ENCODE data around the gene PANK1. TPM values are rescaled to one million over a fixed set of nuclear protein-coding genes. Genes with fewer than 3 reads are reported as not detected.

The PANK1 gene
- polyA plus RNA-seq, 1 of the 3 experiments (the other 2 are of a cell fraction): 4.2 TPM

DNA sequence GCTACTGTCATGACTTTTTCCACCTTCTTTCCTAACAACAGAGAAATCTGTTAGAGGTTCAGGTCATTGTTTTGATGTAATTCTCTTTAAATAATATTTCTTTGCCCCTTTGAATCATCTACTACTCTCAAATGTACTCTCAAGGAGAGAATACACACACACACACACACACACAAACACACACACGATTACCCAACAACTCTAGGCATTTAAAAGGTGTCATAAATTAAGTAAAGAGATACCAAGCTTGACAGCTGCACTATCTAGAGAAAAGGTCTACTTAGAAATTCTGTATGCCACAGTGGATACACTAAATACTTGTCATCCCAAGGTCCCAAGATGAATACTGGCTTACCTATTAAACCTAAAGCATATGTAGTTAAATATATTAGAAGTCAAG, 4.8 kb downstream of the PANK1 start:
- Histone ChIP-seq H3K9me3 (no peaks in the 10 kb centered on the region), H3F3A (replicated peaks; ENCODE audit: insufficient read depth) (peaks cover 5% of the 10 kb centered on the region), H3K79me2 (ENCODE audit: insufficient read depth) (peaks cover 51% of the 10 kb centered on the region), H3K9ac (no peak overlapping the region), H3K36me3 (replicated peaks in 1 of 2; ENCODE audit: control insufficient read depth in 1 of 2, insufficient read depth in 2 of 2, low read length in 1 of 2) (peaks cover 0 to 7% of the 10 kb centered on the region in 2 experiments), H3K4me1 (ENCODE audit: control insufficient read depth in 1 of 2, insufficient read depth in 2 of 2, low read depth in 1 of 2, low read length in 1 of 2) (peaks cover 8 to 12% of the 10 kb centered on the region in 2 experiments; a peak in 2 of 4 replicates), H4K20me1 (ENCODE audit: insufficient read depth) (0 out of 2 replicates have a peak, but pooled peaks cover 5% of the 10 kb centered on the region), H3K4me2 (no peak overlapping the region), H2AFZ (ENCODE audit: low read depth) (no peak overlapping the region), H3K27ac (ENCODE audit: low read depth in 2 of 2, low read length in 1 of 2) (no peak overlapping the region), H3K4me3 (ENCODE audit: low read depth in 2 of 2, low read length in 1 of 2) (no peak overlapping the region), H3K9me2 (no peaks in the 10 kb centered on the region), H3K27me3 (ENCODE audit: insufficient read depth) (no peaks in the 10 kb centered on the region)
- TF ChIP-seq GABPA (IDR thresholded peaks at IDR 0.05; ENCODE audit: low read depth) (no peak), CHD2 (IDR thresholded peaks at IDR 0.05; ENCODE audit: low read length, partially characterized antibody) (no peak), RAD21 (IDR thresholded peaks at IDR 0.05; ENCODE audit: low read length) (no peak), USF1 (IDR thresholded peaks at IDR 0.05; ENCODE audit: borderline replicate concordance, low read depth) (no peak), RCOR1 (IDR thresholded peaks at IDR 0.05; ENCODE audit: low read length) (no peak), NFIC (IDR thresholded peaks at IDR 0.05; ENCODE audit: borderline replicate concordance) (no peak), EP300 (IDR thresholded peaks at IDR 0.05; ENCODE audit: borderline replicate concordance in 1 of 2, low read depth in 1 of 2, low read length in 1 of 2) (no peak), EZH2phosphoT487 (IDR thresholded peaks at IDR 0.05; ENCODE audit: borderline replicate concordance, low read depth) (no peak), FOSL2 (IDR thresholded peaks at IDR 0.05; ENCODE audit: borderline replicate concordance, low read depth) (no peak), ELF1 (IDR thresholded peaks at IDR 0.05) (no peak), USF2 (IDR thresholded peaks at IDR 0.05; ENCODE audit: borderline replicate concordance, low read depth, low read length) (no peak), RXRA (IDR thresholded peaks at IDR 0.05; ENCODE audit: borderline replicate concordance, low read depth) (no peak), JUND (IDR thresholded peaks at IDR 0.05) (no peak), MAX (IDR thresholded peaks at IDR 0.05; ENCODE audit: low read depth) (no peak), IRF3 (IDR thresholded peaks at IDR 0.05; ENCODE audit: low read depth, low read length) (no peak), PBX3 (IDR thresholded peaks at IDR 0.05) (no peak), RFX5 (IDR thresholded peaks at IDR 0.05; ENCODE audit: low read length) (no peak), YY1 (IDR thresholded peaks at IDR 0.05; ENCODE audit: low read depth) (no peak)
- TF ChIP-seq, protein P1, sequence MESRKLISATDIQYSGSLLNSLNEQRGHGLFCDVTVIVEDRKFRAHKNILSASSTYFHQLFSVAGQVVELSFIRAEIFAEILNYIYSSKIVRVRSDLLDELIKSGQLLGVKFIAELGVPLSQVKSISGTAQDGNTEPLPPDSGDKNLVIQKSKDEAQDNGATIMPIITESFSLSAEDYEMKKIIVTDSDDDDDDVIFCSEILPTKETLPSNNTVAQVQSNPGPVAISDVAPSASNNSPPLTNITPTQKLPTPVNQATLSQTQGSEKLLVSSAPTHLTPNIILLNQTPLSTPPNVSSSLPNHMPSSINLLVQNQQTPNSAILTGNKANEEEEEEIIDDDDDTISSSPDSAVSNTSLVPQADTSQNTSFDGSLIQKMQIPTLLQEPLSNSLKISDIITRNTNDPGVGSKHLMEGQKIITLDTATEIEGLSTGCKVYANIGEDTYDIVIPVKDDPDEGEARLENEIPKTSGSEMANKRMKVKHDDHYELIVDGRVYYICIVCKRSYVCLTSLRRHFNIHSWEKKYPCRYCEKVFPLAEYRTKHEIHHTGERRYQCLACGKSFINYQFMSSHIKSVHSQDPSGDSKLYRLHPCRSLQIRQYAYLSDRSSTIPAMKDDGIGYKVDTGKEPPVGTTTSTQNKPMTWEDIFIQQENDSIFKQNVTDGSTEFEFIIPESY (IDR thresholded peaks at IDR 0.05; ENCODE audit: borderline replicate concordance, low read depth): no peak
- TF ChIP-seq, protein P2, sequence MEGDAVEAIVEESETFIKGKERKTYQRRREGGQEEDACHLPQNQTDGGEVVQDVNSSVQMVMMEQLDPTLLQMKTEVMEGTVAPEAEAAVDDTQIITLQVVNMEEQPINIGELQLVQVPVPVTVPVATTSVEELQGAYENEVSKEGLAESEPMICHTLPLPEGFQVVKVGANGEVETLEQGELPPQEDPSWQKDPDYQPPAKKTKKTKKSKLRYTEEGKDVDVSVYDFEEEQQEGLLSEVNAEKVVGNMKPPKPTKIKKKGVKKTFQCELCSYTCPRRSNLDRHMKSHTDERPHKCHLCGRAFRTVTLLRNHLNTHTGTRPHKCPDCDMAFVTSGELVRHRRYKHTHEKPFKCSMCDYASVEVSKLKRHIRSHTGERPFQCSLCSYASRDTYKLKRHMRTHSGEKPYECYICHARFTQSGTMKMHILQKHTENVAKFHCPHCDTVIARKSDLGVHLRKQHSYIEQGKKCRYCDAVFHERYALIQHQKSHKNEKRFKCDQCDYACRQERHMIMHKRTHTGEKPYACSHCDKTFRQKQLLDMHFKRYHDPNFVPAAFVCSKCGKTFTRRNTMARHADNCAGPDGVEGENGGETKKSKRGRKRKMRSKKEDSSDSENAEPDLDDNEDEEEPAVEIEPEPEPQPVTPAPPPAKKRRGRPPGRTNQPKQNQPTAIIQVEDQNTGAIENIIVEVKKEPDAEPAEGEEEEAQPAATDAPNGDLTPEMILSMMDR (IDR thresholded peaks at IDR 0.05): no peak
- CTCF ChIA-PET: no interaction called here
- 81% methylated on average over 1 of the region's 1 CpG for WGBS (ENCODE audit: low lambda C conversion rate)
- DNase-seq: no peak
- POLR2A ChIA-PET: no interaction called here
